HG03135 (cell line): ENCODE measurements around the gene MARCHF9.

Source experiments
- ATAC-seq: cut with Tn5 transposase; IDR thresholded peaks from one replicate; pipeline ENCODE4 v1.9.1; 2021; ENCODE audit warnings: mild to moderate bottlenecking, moderate library complexity; ENCODE audit not compliant: unreplicated experiment

The MARCHF9 gene

DNA sequence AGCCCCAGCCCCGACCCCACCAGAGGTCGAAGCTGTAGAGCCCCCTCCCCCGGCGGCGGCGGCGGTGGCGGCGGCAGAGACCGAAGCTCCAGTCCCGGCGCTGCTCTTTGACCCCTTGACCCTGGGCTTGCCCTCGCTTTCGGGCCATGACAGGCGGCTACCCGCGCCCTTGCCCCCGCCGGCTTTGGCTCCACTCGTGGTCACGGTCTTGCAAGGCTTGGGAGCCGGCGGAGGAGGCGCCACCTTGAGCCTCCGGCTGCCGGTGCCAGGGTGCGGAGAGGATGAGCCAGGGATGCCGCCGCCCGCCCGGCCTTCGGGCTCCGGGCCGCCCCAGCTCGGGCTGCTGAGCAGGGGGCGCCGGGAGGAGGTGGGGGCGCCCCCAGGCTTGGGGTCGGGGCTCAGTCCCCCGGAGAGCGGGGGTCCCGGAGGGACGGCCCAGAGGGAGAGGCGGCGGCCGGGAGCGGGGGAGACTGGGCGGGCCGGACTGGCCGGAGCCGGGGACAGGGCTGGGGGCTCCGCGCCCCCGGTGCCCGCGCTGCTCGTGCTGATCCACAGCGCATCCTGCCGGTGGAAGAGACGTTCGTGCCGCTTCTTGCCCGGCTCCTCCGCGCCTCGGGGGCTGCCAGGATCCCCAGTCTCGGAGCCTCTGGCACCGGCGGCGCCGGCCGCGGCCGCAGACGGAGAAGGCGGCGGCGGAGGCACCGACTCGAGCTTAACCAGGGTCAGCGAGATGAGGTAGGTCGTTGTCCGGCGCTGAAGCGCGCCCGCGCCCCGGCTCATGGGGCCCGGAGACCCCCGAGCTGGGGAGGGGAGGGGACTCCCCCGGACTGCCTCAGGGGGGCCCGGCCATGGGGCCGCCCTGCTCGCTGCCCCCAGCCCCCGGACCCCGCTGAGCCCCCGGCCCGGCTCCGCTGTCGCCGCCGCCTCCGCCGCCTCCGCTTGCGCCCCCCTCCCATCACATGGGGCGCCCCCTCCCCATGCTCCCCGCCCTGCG is 17.1 kb upstream of the MARCHF9 start:
- no peak for ATAC-seq

GRCh38 chr12:57738661-57739237 is 16.2 kb upstream of the MARCHF9 start, which contains the start of gene AGAP2:
Gene AGAP2, minus strand, starts transcription at chr12:57738742. Its CDS starts 496 bp downstream, at chr12:57738246.
- no peak for ATAC-seq

GRCh38 chr12:57739387-57739786 is 15.5 kb upstream of the MARCHF9 start:
- ATAC-seq, result no peak

- no peak for ATAC-seq
These were observed 14.9 kb upstream of the MARCHF9 start for GRCh38 chr12:57739914-57740538.

- ATAC-seq, result peak; percentile 56
These were observed 14.1 kb upstream of the MARCHF9 start for GRCh38 chr12:57740656-57741412.

GRCh38 chr12:57741413-57741789 is 13.5 kb upstream of the MARCHF9 start:
- no peak for ATAC-seq

- peak; percentile 49 for ATAC-seq
These were observed 12.8 kb upstream of the MARCHF9 start for GRCh38 chr12:57741844-57742738.

GRCh38 chr12:57743769-57744168 is 11.1 kb upstream of the MARCHF9 start:
- no peak for ATAC-seq

DNA sequence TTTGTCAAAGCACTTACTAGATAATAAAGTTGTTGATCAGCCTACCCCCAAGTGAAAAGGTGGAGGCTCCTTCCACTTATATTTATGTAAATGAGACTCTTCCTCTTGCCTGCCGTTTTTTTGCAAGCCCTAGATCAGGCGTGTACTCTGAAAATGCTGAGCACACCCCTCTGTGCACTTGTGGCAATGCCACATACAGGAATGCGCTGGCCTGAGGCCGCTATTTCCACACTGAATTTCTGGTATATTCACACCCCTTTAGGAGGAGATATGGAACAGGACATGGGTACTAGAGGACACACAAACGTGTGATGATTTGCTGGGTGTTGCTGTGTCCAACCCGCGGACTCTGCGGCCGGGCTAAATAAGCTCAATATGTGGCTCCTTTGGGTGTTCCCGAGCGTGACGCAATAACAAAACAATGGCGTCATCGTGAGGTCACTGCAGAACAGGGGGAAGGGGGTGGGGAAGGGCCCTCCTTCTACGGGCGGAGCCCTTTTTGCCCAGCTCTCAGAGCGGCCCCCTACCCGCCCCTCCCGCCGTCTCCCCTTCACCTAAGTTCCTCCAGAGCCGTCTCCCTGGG is 10.6 kb upstream of the MARCHF9 start:
- peak; percentile 40 for ATAC-seq

DNA sequence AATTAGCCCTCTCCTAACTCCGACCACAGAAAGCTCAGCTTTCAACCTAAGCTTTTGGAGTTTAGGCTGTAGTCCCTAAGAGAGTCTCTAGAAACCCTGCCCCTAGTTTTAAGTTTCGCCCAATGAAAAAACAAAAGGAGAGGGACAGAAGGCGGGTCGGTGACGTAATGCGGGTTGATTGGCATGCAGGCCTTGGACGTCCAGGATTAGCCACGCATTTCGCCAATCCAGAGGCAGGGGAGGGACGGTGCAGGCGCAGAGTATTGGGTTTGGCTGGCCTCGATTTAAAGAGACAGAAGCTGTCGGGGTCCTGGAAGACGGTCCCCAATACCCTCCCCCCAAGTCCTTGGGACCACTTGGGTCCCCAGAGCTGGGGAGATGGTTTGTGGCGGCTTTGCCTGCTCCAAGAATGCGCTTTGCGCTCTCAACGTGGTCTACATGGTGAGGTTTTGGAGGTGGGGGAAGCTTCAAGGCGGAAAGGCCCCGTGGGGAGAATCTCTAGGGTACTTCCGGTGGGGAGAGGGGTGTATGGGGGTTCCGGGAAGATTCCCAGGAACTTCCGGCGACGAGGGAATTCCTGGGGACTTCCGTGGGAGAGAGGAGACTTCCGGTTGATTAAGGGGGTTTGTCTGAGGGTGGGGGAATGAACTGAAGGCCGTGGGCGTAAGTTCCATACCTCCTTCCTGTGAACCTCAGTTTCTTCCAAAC is 10.0 kb upstream of the MARCHF9 start, which contains the start of gene TSPAN31:
TSPAN31 (plus strand) TSS at position 263 of the 708 bp plus-strand sequence; CDS start at position 379, 116 bp downstream.
- ATAC-seq, result peak; percentile 78

- no peak for ATAC-seq
These were observed 9.4 kb upstream of the MARCHF9 start for GRCh38 chr12:57745485-57745881.

DNA sequence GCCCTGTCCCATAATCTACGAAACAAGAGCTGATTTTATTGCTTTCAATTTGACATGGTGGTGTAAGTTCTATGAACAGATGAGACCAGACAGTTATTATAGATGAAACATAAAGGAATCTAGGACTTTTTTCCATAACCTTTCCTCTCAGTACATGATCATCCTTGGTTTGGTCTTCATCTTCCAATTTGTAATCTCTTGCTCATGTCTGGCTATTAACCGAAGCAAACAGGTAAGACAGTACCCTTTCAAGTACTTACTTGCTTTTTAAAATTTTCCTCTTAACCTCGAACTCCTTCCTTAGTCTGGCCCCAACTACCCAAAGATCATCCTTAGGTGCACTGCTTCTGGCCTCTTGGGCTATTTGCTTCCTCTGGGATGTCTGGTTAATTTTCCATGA is 8.9 kb upstream of the MARCHF9 start:
- ATAC-seq, result no peak

DNA sequence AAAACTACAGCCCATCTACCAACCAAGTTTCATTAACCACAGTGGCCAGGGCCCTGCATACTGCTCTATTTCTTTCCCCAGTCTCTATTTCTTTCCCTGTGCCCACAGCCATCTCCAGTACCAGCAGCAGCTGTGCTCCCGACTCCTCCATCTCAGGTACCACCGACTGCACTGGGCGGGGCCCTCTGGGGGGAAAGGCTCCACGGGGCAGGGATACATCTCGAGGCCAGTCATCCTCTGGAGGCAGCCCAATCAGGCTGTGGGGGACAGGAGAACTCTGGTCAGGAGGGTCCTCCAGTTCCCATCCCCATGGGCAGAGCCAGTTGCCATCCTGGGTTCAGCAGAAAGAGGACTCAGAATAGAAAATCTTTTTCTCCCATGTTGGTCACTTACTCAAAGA is 5.8 kb upstream of the MARCHF9 start:
- ATAC-seq, result no peak

GRCh38 chr12:57750561-57751431 is 4.1 kb upstream of the MARCHF9 start:
- no peak for ATAC-seq

GRCh38 chr12:57751432-57751787 is 3.5 kb upstream of the MARCHF9 start:
- no peak for ATAC-seq

GRCh38 chr12:57751788-57752667 is 2.9 kb upstream of the MARCHF9 start, which contains the start of gene CDK4:
Gene CDK4, minus strand, starts transcription at chr12:57752310. Its CDS starts 593 bp downstream, at chr12:57751717.
- ATAC-seq, result peak; percentile 71

DNA sequence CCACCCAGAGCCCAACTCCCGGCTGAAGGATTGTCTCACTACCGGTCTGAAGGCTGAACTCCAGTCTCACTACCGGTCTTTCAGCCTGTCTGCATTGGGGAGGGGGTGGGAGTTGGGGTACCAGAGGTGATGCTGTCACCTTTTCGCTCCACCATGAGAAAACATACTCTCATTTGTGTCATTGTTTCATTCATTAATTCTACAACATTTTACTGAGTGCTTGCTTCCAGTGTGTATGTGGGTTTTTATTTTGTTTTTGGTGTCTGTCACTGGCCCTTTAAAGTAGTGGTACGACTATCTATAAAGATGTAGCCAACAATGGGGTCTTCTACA is 2.3 kb upstream of the MARCHF9 start:
- no peak for ATAC-seq
